HG02571 (cell line): ENCODE measurements around the gene TRPT1.
A peak's percentile ranks its signal among the peaks of the same experiment; 100 is the strongest.

ENCODE experiments used
- ATAC-seq: cut with Tn5 transposase; IDR thresholded peaks from one replicate; pipeline ENCODE4 v1.9.1; 2021; ENCODE audit warnings: mild to moderate bottlenecking, moderate library complexity; ENCODE audit not compliant: unreplicated experiment

The TRPT1 gene

GRCh38 chr11:64245797-64246620, 20.0 kb upstream of the TRPT1 start:
- no peak for ATAC-seq

GRCh38 chr11:64245401-64245796, 19.4 kb upstream of the TRPT1 start:
- ATAC-seq: no peak

- ATAC-seq: no peak
Measured at GRCh38 chr11:64244966-64245365, 19.0 kb upstream of the TRPT1 start.

GRCh38 chr11:64244107-64244506, 18.1 kb upstream of the TRPT1 start:
- ATAC-seq: no peak

GRCh38 chr11:64243236-64243854, 17.4 kb upstream of the TRPT1 start:
- no peak for ATAC-seq

GRCh38 chr11:64241491-64242374, 15.7 kb upstream of the TRPT1 start:
- peak; percentile 47 for ATAC-seq

GRCh38 chr11:64241241-64241490, 15.2 kb upstream of the TRPT1 start:
- ATAC-seq: peak; percentile 67

- ATAC-seq: peak; percentile 49
Measured at GRCh38 chr11:64240435-64241240, 14.7 kb upstream of the TRPT1 start, which contains the start of gene FKBP2. TSS of gene FKBP2 (plus strand) at chr11:64241095. CDS start at chr11:64242388, 1,293 bp downstream.

- ATAC-seq: no peak
Measured at GRCh38 chr11:64239662-64240434, 13.9 kb upstream of the TRPT1 start.

- no peak for ATAC-seq
Measured at GRCh38 chr11:64238999-64239398, 13.0 kb upstream of the TRPT1 start.

GRCh38 chr11:64238076-64238475, 12.1 kb upstream of the TRPT1 start:
- ATAC-seq: no peak

- no peak for ATAC-seq
Measured at GRCh38 chr11:64237484-64237951, 11.5 kb upstream of the TRPT1 start.

GRCh38 chr11:64235437-64236161, 9.6 kb upstream of the TRPT1 start:
- ATAC-seq: no peak

- ATAC-seq: no peak
Measured at GRCh38 chr11:64234647-64235379, 8.8 kb upstream of the TRPT1 start.

- ATAC-seq: peak; percentile 40
Measured at GRCh38 chr11:64233913-64234586, 8.1 kb upstream of the TRPT1 start, which contains the start of gene VEGFB. TSS of gene VEGFB (plus strand) at chr11:64234584. CDS start at chr11:64234834, 250 bp downstream.

- ATAC-seq: no peak
Measured at GRCh38 chr11:64232967-64233315, 7.0 kb upstream of the TRPT1 start.

GRCh38 chr11:64232182-64232966, 6.4 kb upstream of the TRPT1 start:
- ATAC-seq: no peak
